MM.1S (cell line): ENCODE data around the gene E4F1.

Experiments used
- CTCF ChIP-seq: fragments of 300-600 bp; sonication (generic); IDR thresholded peaks from 2 replicates; pipeline ENCODE4 v1.5.1; 2016; ENCODE audit warnings: antibody characterized with exemption, low read length, mixed read lengths
- EZH2 ChIP-seq: fragments of 300-600 bp; sonication (generic); optimal IDR thresholded peaks from 2 replicates; pipeline ENCODE3; 2017; ENCODE audit warnings: low read depth, mild to moderate bottlenecking, antibody characterized with exemption, low read length, mixed read lengths
- EZH2phosphoT487 ChIP-seq: fragments of 300-600 bp; sonication (generic); IDR thresholded peaks from 2 replicates; pipeline ENCODE4 v1.6.1; 2018; ENCODE audit warnings: antibody characterized with exemption, low read length

- no peak for TF ChIP-seq CTCF
- no peak for TF ChIP-seq EZH2
- TF ChIP-seq EZH2phosphoT487, result no peak
Measured at GRCh38 chr16:2277466-2278271, 54.3 kb downstream of the E4F1 start.
